T-helper 2 cell (primary cell): ENCODE data around the gene DDX1.
"Not testable (repeated sequence)": the region's sequence is repeated elsewhere in the genome, so short reads cannot be mapped to it uniquely, and the experiment has no call there.

Experiments used
- DNase-seq, 5 experiments: peaks; one replicate each; pipeline versions ENCODE4 v3.0.0 to v3.0.0-alpha.2; 2012 to 2022

Gene DDX1

GRCh38 chr2:15595936-15596335, 4.3 kb downstream of the DDX1 start:
- no peak for DNase-seq

GRCh38 chr2:15596350-15596749, 4.7 kb downstream of the DDX1 start:
- no peak for DNase-seq

GRCh38 chr2:15596968-15597367, 5.3 kb downstream of the DDX1 start:
- no peak for DNase-seq

- DNase-seq: no peak
Observed at GRCh38 chr2:15599994-15600393, 8.3 kb downstream of the DDX1 start.

GRCh38 chr2:15601681-15602080, 10.0 kb downstream of the DDX1 start:
- DNase-seq: no peak

GRCh38 chr2:15602393-15602792, 10.7 kb downstream of the DDX1 start:
- DNase-seq: no peak

GRCh38 chr2:15603044-15603765, 11.5 kb downstream of the DDX1 start:
- DNase-seq: no peak

GRCh38 chr2:15603948-15604347, 12.3 kb downstream of the DDX1 start:
- no peak for DNase-seq

GRCh38 chr2:15605721-15606120, 14.1 kb downstream of the DDX1 start:
- DNase-seq: no peak

- no peak for DNase-seq
Observed at GRCh38 chr2:15606481-15607441, 15.1 kb downstream of the DDX1 start.

GRCh38 chr2:15607709-15608391, 16.2 kb downstream of the DDX1 start:
- DNase-seq: no peak

- DNase-seq: no peak
Observed at GRCh38 chr2:15608392-15608761, 16.7 kb downstream of the DDX1 start.

GRCh38 chr2:15609341-15610042, 17.8 kb downstream of the DDX1 start:
- DNase-seq: no peak

GRCh38 chr2:15610430-15610952, 18.8 kb downstream of the DDX1 start:
- no peak for DNase-seq

- DNase-seq: not testable (repeated sequence)
Observed at GRCh38 chr2:15612101-15612500, 20.4 kb downstream of the DDX1 start.

GRCh38 chr2:15613736-15614429, 22.2 kb downstream of the DDX1 start:
- DNase-seq: no peak

GRCh38 chr2:15614545-15615300, 23.1 kb downstream of the DDX1 start:
- DNase-seq: no peak

- peak in 1 of 5 experiments; percentile 20 for DNase-seq
Observed at GRCh38 chr2:15615301-15615920, 23.7 kb downstream of the DDX1 start.

- DNase-seq: no peak
Observed at GRCh38 chr2:15616429-15616828, 24.8 kb downstream of the DDX1 start.
